H1 (cell line): Measurements from ENCODE around the gene ZDHHC5. TPM values are rescaled to one million over a fixed set of nuclear protein-coding genes. Genes with fewer than 3 reads are reported as not detected.

Experiments used
- KDM4A ChIP-seq: IDR thresholded peaks from one replicate; pipeline ENCODE4 v1.7.1; 2012; ENCODE audit warnings: low read depth, mild to moderate bottlenecking, moderate library complexity, low read length, inconsistent platforms; ENCODE audit not compliant: severe bottlenecking
- POLR2A ChIP-seq, 2 experiments: IDR thresholded peaks; 1 replicate in 1 of 2; 2 replicates in 1 of 2; pipeline ENCODE4 v1.6.1; 2011; ENCODE audit warnings: low read depth in 2 of 2, low read length in 2 of 2, mild to moderate bottlenecking in 2 of 2; ENCODE audit errors: control extremely low read depth in 1 of 2
- RAD21 ChIP-seq, 2 experiments: IDR thresholded peaks in 1 of 2; conservative IDR thresholded peaks in 1 of 2; 2 replicates each; pipeline ENCODE4 v1.6.1; 2011; ENCODE audit warnings: low read depth in 2 of 2, low read length in 2 of 2, improper control_type of control experiment in 1 of 2, inconsistent platforms in 1 of 2, mild to moderate bottlenecking in 1 of 2, moderate library complexity in 1 of 2
- SIRT6 ChIP-seq: IDR thresholded peaks from one replicate; pipeline ENCODE4 v1.7.1; 2012; ENCODE audit warnings: low read length, inconsistent platforms
- SIX5 ChIP-seq: IDR thresholded peaks from 2 replicates; pipeline ENCODE4 v1.6.1; 2011; ENCODE audit warnings: mild to moderate bottlenecking, low read depth, low read length
- YY1 ChIP-seq: IDR thresholded peaks from 2 replicates; pipeline ENCODE4 v1.6.1; 2011; ENCODE audit warnings: low read depth, mild to moderate bottlenecking, low read length
- polyA plus RNA-seq, 7 experiments: library from polyadenylated mRNA; depleted of rRNA in 3 of 7; stranded (reverse) in 5 of 7; unstranded in 2 of 7; fragments of >200 nt in 5 of 7; fragments of 200-250 nt in 2 of 7; gene quantifications; 1 replicate in 5 of 7; 2 replicates in 1 of 7; 4 replicates in 1 of 7; pipeline versions ENCODE4 v1.2.1 to v1.2.3, GENCODE V29; 2011 to 2013; ENCODE audit warnings: missing spikeins in 2 of 7, mixed read lengths in 2 of 7
- total RNA-seq: library from RNA; stranded (reverse); fragmentation: NEBNext Ultra II Directional; extraction: Animal tissue kit (Norgen Biotek cat#: 25700); gene quantifications from 2 replicates; pipeline ENCODE4 v1.2.1, GENCODE V29; 2021
- TF ChIP-seq, protein P1 (sequence below): fragments of 300-600 bp; sonication (generic); IDR thresholded peaks from 2 replicates; pipeline ENCODE4 v1.7.1; 2012; ENCODE audit warnings: low read length, moderate library complexity, mild to moderate bottlenecking, inconsistent platforms; ENCODE audit not compliant: insufficient replicate concordance
- TF ChIP-seq, protein P2 (sequence below): IDR thresholded peaks from 2 replicates; pipeline ENCODE4 v1.6.1; 2012; ENCODE audit warnings: inconsistent platforms
- TF ChIP-seq, protein P3 (sequence below), 3 experiments: IDR thresholded peaks; 1 replicate in 2 of 3; 2 replicates in 1 of 3; pipeline versions ENCODE4 v1.5.1 to v1.6.1; 2011; ENCODE audit warnings: low read length in 3 of 3, mild to moderate bottlenecking in 3 of 3, inconsistent platforms in 2 of 3, low read depth in 1 of 3, moderate library complexity in 1 of 3; ENCODE audit not compliant: insufficient read depth in 1 of 3; ENCODE audit errors: control extremely low read depth in 1 of 3

The ZDHHC5 gene
- total and polyA plus RNA-seq, 2 of the 8 experiments (the other 6 are each of a cell fraction or from before 2014, with no cell fraction given): 40.0 to 56.3 TPM

DNA sequence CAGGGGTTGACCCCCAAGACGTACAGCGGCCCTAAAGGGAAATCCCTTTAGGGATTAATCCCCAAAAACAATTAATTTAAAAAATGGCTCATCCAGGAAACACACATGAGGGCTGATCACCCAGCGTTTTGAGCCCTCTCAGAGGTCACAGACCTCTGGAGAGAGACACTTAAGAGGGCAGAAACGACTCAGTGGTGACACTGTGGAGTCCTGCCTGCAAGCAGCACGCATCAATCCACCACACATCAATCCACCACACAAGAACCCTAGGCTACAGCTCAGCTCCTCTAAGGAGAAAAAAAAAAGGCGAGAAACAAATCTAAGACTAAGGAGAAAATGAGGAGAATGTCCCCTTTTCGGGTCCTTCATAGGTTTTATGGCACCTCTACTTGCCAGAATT lies 60.9 kb downstream of the ZDHHC5 start (continued):
- TF ChIP-seq, protein P1, sequence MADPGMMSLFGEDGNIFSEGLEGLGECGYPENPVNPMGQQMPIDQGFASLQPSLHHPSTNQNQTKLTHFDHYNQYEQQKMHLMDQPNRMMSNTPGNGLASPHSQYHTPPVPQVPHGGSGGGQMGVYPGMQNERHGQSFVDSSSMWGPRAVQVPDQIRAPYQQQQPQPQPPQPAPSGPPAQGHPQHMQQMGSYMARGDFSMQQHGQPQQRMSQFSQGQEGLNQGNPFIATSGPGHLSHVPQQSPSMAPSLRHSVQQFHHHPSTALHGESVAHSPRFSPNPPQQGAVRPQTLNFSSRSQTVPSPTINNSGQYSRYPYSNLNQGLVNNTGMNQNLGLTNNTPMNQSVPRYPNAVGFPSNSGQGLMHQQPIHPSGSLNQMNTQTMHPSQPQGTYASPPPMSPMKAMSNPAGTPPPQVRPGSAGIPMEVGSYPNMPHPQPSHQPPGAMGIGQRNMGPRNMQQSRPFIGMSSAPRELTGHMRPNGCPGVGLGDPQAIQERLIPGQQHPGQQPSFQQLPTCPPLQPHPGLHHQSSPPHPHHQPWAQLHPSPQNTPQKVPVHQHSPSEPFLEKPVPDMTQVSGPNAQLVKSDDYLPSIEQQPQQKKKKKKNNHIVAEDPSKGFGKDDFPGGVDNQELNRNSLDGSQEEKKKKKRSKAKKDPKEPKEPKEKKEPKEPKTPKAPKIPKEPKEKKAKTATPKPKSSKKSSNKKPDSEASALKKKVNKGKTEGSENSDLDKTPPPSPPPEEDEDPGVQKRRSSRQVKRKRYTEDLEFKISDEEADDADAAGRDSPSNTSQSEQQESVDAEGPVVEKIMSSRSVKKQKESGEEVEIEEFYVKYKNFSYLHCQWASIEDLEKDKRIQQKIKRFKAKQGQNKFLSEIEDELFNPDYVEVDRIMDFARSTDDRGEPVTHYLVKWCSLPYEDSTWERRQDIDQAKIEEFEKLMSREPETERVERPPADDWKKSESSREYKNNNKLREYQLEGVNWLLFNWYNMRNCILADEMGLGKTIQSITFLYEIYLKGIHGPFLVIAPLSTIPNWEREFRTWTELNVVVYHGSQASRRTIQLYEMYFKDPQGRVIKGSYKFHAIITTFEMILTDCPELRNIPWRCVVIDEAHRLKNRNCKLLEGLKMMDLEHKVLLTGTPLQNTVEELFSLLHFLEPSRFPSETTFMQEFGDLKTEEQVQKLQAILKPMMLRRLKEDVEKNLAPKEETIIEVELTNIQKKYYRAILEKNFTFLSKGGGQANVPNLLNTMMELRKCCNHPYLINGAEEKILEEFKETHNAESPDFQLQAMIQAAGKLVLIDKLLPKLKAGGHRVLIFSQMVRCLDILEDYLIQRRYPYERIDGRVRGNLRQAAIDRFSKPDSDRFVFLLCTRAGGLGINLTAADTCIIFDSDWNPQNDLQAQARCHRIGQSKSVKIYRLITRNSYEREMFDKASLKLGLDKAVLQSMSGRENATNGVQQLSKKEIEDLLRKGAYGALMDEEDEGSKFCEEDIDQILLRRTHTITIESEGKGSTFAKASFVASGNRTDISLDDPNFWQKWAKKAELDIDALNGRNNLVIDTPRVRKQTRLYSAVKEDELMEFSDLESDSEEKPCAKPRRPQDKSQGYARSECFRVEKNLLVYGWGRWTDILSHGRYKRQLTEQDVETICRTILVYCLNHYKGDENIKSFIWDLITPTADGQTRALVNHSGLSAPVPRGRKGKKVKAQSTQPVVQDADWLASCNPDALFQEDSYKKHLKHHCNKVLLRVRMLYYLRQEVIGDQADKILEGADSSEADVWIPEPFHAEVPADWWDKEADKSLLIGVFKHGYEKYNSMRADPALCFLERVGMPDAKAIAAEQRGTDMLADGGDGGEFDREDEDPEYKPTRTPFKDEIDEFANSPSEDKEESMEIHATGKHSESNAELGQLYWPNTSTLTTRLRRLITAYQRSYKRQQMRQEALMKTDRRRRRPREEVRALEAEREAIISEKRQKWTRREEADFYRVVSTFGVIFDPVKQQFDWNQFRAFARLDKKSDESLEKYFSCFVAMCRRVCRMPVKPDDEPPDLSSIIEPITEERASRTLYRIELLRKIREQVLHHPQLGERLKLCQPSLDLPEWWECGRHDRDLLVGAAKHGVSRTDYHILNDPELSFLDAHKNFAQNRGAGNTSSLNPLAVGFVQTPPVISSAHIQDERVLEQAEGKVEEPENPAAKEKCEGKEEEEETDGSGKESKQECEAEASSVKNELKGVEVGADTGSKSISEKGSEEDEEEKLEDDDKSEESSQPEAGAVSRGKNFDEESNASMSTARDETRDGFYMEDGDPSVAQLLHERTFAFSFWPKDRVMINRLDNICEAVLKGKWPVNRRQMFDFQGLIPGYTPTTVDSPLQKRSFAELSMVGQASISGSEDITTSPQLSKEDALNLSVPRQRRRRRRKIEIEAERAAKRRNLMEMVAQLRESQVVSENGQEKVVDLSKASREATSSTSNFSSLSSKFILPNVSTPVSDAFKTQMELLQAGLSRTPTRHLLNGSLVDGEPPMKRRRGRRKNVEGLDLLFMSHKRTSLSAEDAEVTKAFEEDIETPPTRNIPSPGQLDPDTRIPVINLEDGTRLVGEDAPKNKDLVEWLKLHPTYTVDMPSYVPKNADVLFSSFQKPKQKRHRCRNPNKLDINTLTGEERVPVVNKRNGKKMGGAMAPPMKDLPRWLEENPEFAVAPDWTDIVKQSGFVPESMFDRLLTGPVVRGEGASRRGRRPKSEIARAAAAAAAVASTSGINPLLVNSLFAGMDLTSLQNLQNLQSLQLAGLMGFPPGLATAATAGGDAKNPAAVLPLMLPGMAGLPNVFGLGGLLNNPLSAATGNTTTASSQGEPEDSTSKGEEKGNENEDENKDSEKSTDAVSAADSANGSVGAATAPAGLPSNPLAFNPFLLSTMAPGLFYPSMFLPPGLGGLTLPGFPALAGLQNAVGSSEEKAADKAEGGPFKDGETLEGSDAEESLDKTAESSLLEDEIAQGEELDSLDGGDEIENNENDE: no peak
- TF ChIP-seq POLR2A (IDR thresholded peaks at IDR 0.05; ENCODE audit: control extremely low read depth in 1 of 2, low read depth in 2 of 2, low read length in 2 of 2): no peak
- no peak for TF ChIP-seq RAD21 (IDR thresholded peaks at IDR 0.05 in 1 of 2, conservative IDR thresholded peaks at IDR 0.05 in 1 of 2; ENCODE audit: low read depth in 2 of 2, low read length in 2 of 2)
- no peak for TF ChIP-seq SIRT6
- no peak for TF ChIP-seq YY1
- TF ChIP-seq SIX5: no peak
- TF ChIP-seq, protein P2, sequence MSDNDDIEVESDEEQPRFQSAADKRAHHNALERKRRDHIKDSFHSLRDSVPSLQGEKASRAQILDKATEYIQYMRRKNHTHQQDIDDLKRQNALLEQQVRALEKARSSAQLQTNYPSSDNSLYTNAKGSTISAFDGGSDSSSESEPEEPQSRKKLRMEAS: no peak
- no peak for TF ChIP-seq KDM4A
- TF ChIP-seq, protein P3, sequence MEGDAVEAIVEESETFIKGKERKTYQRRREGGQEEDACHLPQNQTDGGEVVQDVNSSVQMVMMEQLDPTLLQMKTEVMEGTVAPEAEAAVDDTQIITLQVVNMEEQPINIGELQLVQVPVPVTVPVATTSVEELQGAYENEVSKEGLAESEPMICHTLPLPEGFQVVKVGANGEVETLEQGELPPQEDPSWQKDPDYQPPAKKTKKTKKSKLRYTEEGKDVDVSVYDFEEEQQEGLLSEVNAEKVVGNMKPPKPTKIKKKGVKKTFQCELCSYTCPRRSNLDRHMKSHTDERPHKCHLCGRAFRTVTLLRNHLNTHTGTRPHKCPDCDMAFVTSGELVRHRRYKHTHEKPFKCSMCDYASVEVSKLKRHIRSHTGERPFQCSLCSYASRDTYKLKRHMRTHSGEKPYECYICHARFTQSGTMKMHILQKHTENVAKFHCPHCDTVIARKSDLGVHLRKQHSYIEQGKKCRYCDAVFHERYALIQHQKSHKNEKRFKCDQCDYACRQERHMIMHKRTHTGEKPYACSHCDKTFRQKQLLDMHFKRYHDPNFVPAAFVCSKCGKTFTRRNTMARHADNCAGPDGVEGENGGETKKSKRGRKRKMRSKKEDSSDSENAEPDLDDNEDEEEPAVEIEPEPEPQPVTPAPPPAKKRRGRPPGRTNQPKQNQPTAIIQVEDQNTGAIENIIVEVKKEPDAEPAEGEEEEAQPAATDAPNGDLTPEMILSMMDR (IDR thresholded peaks at IDR 0.05; ENCODE audit: control extremely low read depth in 1 of 3, insufficient read depth in 1 of 3, low read depth in 1 of 3, low read length in 3 of 3): no peak
